Natural killer cell (primary cell): ENCODE results near the gene TLR10. TPM values are rescaled to one million over a fixed set of nuclear protein-coding genes. Genes with fewer than 3 reads are reported as not detected.

Source experiments
- ATAC-seq, 3 donors: fragments of 150-1000 bp in 2 of 3; fragments of 200-7000 bp in 1 of 3; cut with Tn5 transposase; 1 replicate in 1 of 3; 2 replicates in 2 of 3; pipeline ENCODE4 v1.10.0; 2021; ENCODE audit warnings: mild to moderate bottlenecking in 2 of 3, moderate library complexity in 2 of 3
- DNase-seq, 2 donors: peaks; one replicate each; pipeline versions ENCODE4 v3.0.0 to v3.0.0-alpha.2; 2013 to 2021; ENCODE audit warnings: mixed read lengths in 1 of 2
- H3K27ac ChIP-seq: one replicate; pipeline ENCODE4 v1.5.1; 2013; ENCODE audit warnings: mild to moderate bottlenecking, low read length
- H3K27me3 ChIP-seq: one replicate; pipeline ENCODE4 v1.6.1; 2013; ENCODE audit warnings: low read length; ENCODE audit not compliant: control insufficient read depth, insufficient read depth
- H3K36me3 ChIP-seq: one replicate; pipeline ENCODE4 v1.6.1; 2013; ENCODE audit warnings: low read length; ENCODE audit not compliant: control insufficient read depth, insufficient read depth
- H3K4me1 ChIP-seq: one replicate; pipeline ENCODE4 v1.6.1; 2013; ENCODE audit warnings: low read length; ENCODE audit not compliant: control insufficient read depth, insufficient read depth
- H3K4me3 ChIP-seq: one replicate; pipeline ENCODE4 v1.5.1; 2013; ENCODE audit warnings: low read length
- H3K9me3 ChIP-seq: one replicate; pipeline ENCODE4 v1.6.1; 2013; ENCODE audit warnings: low read length; ENCODE audit not compliant: control insufficient read depth, insufficient read depth
- H3K27ac Mint-ChIP-seq, 2 donors: one replicate each; pipeline ENCODE4 v1.8.0; 2022; ENCODE audit warnings: mild to moderate bottlenecking in 2 of 2, mixed read lengths in 2 of 2, moderate library complexity in 1 of 2
- H3K27me3 Mint-ChIP-seq, 2 donors: one replicate each; pipeline ENCODE4 v1.8.0; 2022; ENCODE audit warnings: low read depth in 2 of 2, mixed read lengths in 2 of 2
- H3K36me3 Mint-ChIP-seq: one replicate; pipeline ENCODE4 v1.8.0; 2022; ENCODE audit warnings: mixed read lengths
- H3K4me1 Mint-ChIP-seq, 2 donors: one replicate each; pipeline ENCODE4 v1.8.0; 2022; ENCODE audit warnings: mixed read lengths in 2 of 2
- H3K4me3 Mint-ChIP-seq: one replicate; pipeline ENCODE4 v1.8.0; 2022; ENCODE audit warnings: mild to moderate bottlenecking, moderate library complexity, mixed read lengths
- H3K9me3 Mint-ChIP-seq, 2 donors: one replicate each; pipeline ENCODE4 v1.8.0; 2022; ENCODE audit warnings: mixed read lengths in 2 of 2
- WGBS: methylation state at CpG from one replicate; pipeline ENCODE4 v1.1.7; 2013; ENCODE audit warnings: missing lambda C conversion rate; ENCODE audit not compliant: insufficient coverage; 5-methylcytosine and 5-hydroxymethylcytosine counted together
- intact Hi-C: fragments of 100-400 bp; cut with micrococcal nuclease; formaldehyde crosslinking; loops from one replicate; pipeline ENCODE4 v1.14.2; 2022
- total RNA-seq, 4 donors: library from RNA; stranded (reverse); fragments of 120-200 nt in 1 of 4; gene quantifications; one replicate each; pipeline versions ENCODE4 v1.2.3 to v1.2.4, GENCODE V29; 2013 to 2022
- TF ChIP-seq, protein P1 (sequence below): fragments of 200-600 bp; IDR thresholded peaks from one replicate; pipeline ENCODE4 v1.8.0; 2022; ENCODE audit warnings: antibody characterized with exemption

The TLR10 gene
- total RNA-seq, 3 donors from 2014 or later (not counting 1 experiment from before 2014, with no cell fraction given): 0.31 to 0.63 (median 0.59) TPM

DNA sequence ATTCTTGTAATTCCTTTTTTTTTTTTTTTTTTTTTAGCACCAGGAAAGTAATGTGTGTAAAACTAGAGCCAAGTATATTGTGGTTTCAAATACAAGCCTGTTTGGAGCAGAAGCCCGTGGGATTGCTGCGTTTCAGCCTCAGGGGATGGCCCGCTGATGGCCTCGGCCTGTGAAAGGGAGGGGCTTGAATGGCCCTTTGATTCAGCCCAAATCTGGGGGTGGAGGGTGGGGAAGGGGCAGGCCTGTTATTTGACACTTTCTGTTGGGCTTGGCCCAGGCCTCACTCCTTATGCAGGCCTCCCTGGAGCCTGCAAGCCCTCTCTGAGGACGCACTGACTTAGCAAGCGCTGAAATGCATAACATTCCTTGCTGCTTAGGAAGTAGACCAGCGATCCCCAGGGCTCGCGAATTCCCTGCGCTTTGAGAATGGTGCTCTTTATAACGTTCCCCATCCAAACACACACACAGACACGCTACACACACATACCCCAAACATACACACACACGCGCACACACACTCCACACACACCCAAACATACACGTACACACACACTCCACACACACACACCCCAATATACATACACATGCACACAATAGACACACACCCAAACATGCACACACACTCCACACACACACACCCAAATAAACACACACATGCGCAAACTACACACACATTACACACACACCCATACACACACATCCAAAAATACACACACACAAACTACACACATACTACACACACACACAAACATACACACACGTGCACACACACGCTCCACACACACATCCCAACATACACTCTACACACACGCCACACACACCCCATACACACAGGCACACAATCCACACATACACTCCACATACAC lies 29.6 kb downstream of the TLR10 start:
- H3K27me3 Mint-ChIP-seq: no peaks in the 10 kb centered on the region
- ATAC-seq: peak in 1 of 3 donors; percentile 28
- no peaks in the 10 kb centered on the region for H3K9me3 Mint-ChIP-seq
- WGBS: 93% methylated on average over 19 of the region's 19 CpGs
- no peak overlapping the region for H3K4me3 Mint-ChIP-seq
- peaks cover 5% of the 10 kb centered on the region for H3K9me3 ChIP-seq
- H3K27me3 ChIP-seq: no peaks in the 10 kb centered on the region
- H3K4me1 Mint-ChIP-seq: peaks cover 6 to 11% of the 10 kb centered on the region in 2 donors
- no peaks in the 10 kb centered on the region for H3K36me3 ChIP-seq
- H3K4me1 ChIP-seq: peaks cover 15% of the 10 kb centered on the region
- no peak overlapping the region for H3K27ac Mint-ChIP-seq
- TF ChIP-seq, protein P1, sequence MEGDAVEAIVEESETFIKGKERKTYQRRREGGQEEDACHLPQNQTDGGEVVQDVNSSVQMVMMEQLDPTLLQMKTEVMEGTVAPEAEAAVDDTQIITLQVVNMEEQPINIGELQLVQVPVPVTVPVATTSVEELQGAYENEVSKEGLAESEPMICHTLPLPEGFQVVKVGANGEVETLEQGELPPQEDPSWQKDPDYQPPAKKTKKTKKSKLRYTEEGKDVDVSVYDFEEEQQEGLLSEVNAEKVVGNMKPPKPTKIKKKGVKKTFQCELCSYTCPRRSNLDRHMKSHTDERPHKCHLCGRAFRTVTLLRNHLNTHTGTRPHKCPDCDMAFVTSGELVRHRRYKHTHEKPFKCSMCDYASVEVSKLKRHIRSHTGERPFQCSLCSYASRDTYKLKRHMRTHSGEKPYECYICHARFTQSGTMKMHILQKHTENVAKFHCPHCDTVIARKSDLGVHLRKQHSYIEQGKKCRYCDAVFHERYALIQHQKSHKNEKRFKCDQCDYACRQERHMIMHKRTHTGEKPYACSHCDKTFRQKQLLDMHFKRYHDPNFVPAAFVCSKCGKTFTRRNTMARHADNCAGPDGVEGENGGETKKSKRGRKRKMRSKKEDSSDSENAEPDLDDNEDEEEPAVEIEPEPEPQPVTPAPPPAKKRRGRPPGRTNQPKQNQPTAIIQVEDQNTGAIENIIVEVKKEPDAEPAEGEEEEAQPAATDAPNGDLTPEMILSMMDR: no peak
- intact Hi-C loops: no loop called here
- H3K36me3 Mint-ChIP-seq: no peaks in the 10 kb centered on the region
- no peak overlapping the region for H3K27ac ChIP-seq
- no peak for DNase-seq
- no peak overlapping the region for H3K4me3 ChIP-seq

DNA sequence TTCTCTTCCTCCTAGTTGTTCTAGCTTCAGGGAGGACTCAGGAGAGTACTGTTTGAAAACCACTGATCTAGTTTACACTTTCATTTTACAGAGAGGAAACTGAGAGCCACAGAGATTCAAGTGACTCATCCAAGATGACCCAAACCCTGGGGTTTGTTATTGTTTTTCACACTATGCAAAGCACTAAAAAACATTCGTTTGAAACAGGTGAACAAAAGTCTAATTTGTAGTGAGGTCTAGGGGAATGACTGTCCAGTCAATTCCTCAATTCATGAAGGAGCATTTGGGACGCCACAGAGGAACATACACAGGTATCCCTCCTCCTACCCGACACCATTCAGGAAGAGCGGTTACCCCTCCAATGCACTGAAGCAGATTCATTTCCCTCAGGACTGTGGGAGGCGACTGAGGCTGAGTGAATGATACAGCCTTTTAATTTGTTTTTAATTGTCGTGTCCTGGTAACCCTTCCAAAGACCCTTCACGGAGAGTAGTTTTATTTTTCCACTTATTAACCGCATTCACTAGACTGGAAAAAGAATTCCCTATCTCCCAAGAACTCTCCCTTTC lies 30.3 kb downstream of the TLR10 start:
- peaks cover 11% of the 10 kb centered on the region for H3K9me3 ChIP-seq
- Mint-ChIP-seq H3K27me3 (no peaks in the 10 kb centered on the region), H3K4me1 (peaks cover 6 to 11% of the 10 kb centered on the region in 2 donors), H3K36me3 (no peaks in the 10 kb centered on the region), H3K27ac (no peak overlapping the region), H3K9me3 (no peaks in the 10 kb centered on the region), H3K4me3 (no peak overlapping the region)
- ATAC-seq (peak; percentile 51 to 86 (median 79)), DNase-seq (no peak)
- H3K36me3 ChIP-seq: no peaks in the 10 kb centered on the region
- TF ChIP-seq, protein P1: no peak
- no peaks in the 10 kb centered on the region for H3K27me3 ChIP-seq
- 77% methylated on average over 5 of the region's 8 CpGs for WGBS
- H3K4me3 ChIP-seq: no peak overlapping the region
- peaks cover 15% of the 10 kb centered on the region for H3K4me1 ChIP-seq
- H3K27ac ChIP-seq: no peak overlapping the region
- intact Hi-C loops: no loop called here

DNA sequence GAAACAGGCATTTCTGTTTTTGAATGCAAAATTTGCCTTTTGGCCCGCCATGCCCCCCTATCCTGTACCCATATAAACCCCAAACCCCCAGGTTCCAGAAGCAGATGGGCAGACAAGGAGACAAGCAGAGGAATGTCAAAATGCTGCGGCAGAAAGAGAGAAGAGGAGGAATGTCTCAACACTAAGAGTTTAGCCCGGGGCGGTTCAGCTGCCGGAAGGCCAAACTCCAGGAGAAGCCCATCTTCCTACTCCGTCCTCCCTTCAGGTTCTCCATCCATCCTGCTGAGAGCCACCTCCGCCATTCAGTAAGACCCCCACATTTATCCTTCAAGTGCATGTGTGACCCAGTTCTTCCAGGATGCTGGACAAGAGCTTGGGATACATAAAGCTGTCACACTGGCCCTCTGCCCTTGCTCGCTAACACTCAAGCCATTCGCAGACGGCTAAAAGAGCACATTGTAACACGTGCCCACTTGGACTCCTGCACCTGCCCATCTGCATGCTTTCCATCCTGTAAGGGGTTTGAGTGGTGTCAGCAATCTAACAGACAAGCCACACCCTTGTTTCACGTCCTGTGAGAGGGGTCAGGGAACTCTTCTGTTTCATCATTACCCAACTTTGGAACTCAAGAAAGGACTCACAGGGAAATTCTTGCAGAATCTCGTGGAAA lies 31.3 kb downstream of the TLR10 start:
- no peaks in the 10 kb centered on the region for H3K36me3 ChIP-seq
- H3K27ac ChIP-seq: no peak overlapping the region
- no peak overlapping the region for H3K4me3 ChIP-seq
- peaks cover 15% of the 10 kb centered on the region for H3K9me3 ChIP-seq
- intact Hi-C loops: no loop called here
- no peaks in the 10 kb centered on the region for H3K36me3 Mint-ChIP-seq
- H3K4me1 ChIP-seq: peaks cover 15% of the 10 kb centered on the region
- no peaks in the 10 kb centered on the region for H3K27me3 Mint-ChIP-seq
- H3K27ac Mint-ChIP-seq: no peak overlapping the region
- DNase-seq (no peak), ATAC-seq (no peak)
- 93% methylated on average over 11 of the region's 13 CpGs for WGBS
- H3K27me3 ChIP-seq: no peaks in the 10 kb centered on the region
- H3K9me3 Mint-ChIP-seq: peaks cover 4% of the 10 kb centered on the region in 2 donors
- H3K4me1 Mint-ChIP-seq: peaks cover 6 to 11% of the 10 kb centered on the region in 2 donors
- TF ChIP-seq, protein P1: no peak
- no peak overlapping the region for H3K4me3 Mint-ChIP-seq
